GM19324 (cell line): ENCODE measurements around the gene INSRR.

Experiments
- ATAC-seq: cut with Tn5 transposase; IDR thresholded peaks from one replicate; pipeline ENCODE4 v1.9.1; 2021; ENCODE audit warnings: mild to moderate bottlenecking, moderate library complexity; ENCODE audit not compliant: unreplicated experiment, low FRiP score

INSRR gene

GRCh38 chr1:156809711-156810366, 49.1 kb downstream of the INSRR start:
- ATAC-seq, result no peak

GRCh38 chr1:156809281-156809680, 49.6 kb downstream of the INSRR start:
- no peak for ATAC-seq

- ATAC-seq, result no peak
Measured at GRCh38 chr1:156808186-156809030, 50.5 kb downstream of the INSRR start.

GRCh38 chr1:156807627-156808026, 51.3 kb downstream of the INSRR start:
- no peak for ATAC-seq

- no peak for ATAC-seq
Measured at GRCh38 chr1:156806512-156807440, 52.1 kb downstream of the INSRR start.

GRCh38 chr1:156805766-156806511, 53.0 kb downstream of the INSRR start:
- ATAC-seq, result no peak

- no peak for ATAC-seq
Measured at GRCh38 chr1:156804572-156805243, 54.2 kb downstream of the INSRR start.

- no peak for ATAC-seq
Measured at GRCh38 chr1:156804026-156804425, 54.9 kb downstream of the INSRR start.

- no peak for ATAC-seq
Measured at GRCh38 chr1:156803086-156803851, 55.6 kb downstream of the INSRR start.

- no peak for ATAC-seq
Measured at GRCh38 chr1:156802421-156802935, 56.4 kb downstream of the INSRR start.

- no peak for ATAC-seq
Measured at GRCh38 chr1:156801409-156802121, 57.4 kb downstream of the INSRR start.

- ATAC-seq, result no peak
Measured at GRCh38 chr1:156797212-156797871, 61.6 kb downstream of the INSRR start.

- ATAC-seq, result no peak
Measured at GRCh38 chr1:156796340-156797097, 62.4 kb downstream of the INSRR start.

GRCh38 chr1:156795787-156796186, 63.1 kb downstream of the INSRR start:
- no peak for ATAC-seq

- no peak for ATAC-seq
Measured at GRCh38 chr1:156795374-156795733, 63.6 kb downstream of the INSRR start.

GRCh38 chr1:156794506-156795373, 64.2 kb downstream of the INSRR start:
- no peak for ATAC-seq
